HepG2 (cell line): Measurements from ENCODE around the gene CTSW. TPM values are rescaled to one million over a fixed set of nuclear protein-coding genes. Genes with fewer than 3 reads are reported as not detected.

Experiments
- BATF2 ChIP-seq: sonication (generic); formaldehyde crosslinking; IDR thresholded peaks from 2 replicates; pipeline ENCODE4 v1.8.0; 2022; ENCODE audit warnings: mild to moderate bottlenecking, missing genetic modification reagents, moderate library complexity
- BRCA1 ChIP-seq: sonication (generic); formaldehyde crosslinking; IDR thresholded peaks from 2 replicates; pipeline ENCODE4 v1.4.0; 2020; ENCODE audit warnings: missing genetic modification reagents
- DZIP1 ChIP-seq: sonication (generic); formaldehyde crosslinking; IDR thresholded peaks from 2 replicates; pipeline ENCODE4 v1.5.0; 2020; ENCODE audit warnings: mild to moderate bottlenecking, missing genetic modification reagents
- FOXK1 ChIP-seq: sonication (generic); formaldehyde crosslinking; IDR thresholded peaks from 2 replicates; pipeline ENCODE4 v1.4.0; 2020; ENCODE audit warnings: low read depth, missing genetic modification reagents, borderline replicate concordance
- FOXP1 ChIP-seq, 2 experiments: fragments of 450-650 bp in 1 of 2; IDR thresholded peaks; 2 replicates each; pipeline ENCODE4 v1.6.1; 2017 to 2018; ENCODE audit warnings: antibody characterized with exemption in 1 of 2
- FOXP4 ChIP-seq: sonication (generic); formaldehyde crosslinking; IDR thresholded peaks from 2 replicates; pipeline ENCODE4 v1.4.0; 2020; ENCODE audit warnings: missing genetic modification reagents
- GMEB1 ChIP-seq: sonication (generic); formaldehyde crosslinking; IDR thresholded peaks from 2 replicates; pipeline ENCODE4 v1.5.1; 2020; ENCODE audit warnings: missing genetic modification reagents, mild to moderate bottlenecking, borderline replicate concordance
- HNRNPL ChIP-seq: fragments of 200-400 bp; formaldehyde crosslinking; IDR thresholded peaks from 2 replicates; pipeline ENCODE4 v1.6.1; 2017; ENCODE audit warnings: mild to moderate bottlenecking, low read depth, low read length
- MYNN ChIP-seq: sonication (generic); formaldehyde crosslinking; IDR thresholded peaks from 2 replicates; pipeline ENCODE4 v1.4.0; 2020; ENCODE audit warnings: mild to moderate bottlenecking, low read depth, missing genetic modification reagents
- NFE2 ChIP-seq: sonication (generic); formaldehyde crosslinking; IDR thresholded peaks from 2 replicates; pipeline ENCODE4 v1.4.0; 2020; ENCODE audit warnings: missing genetic modification reagents
- NFKB2 ChIP-seq: sonication (generic); formaldehyde crosslinking; IDR thresholded peaks from 2 replicates; pipeline ENCODE4 v1.4.0; 2020; ENCODE audit warnings: missing genetic modification reagents, borderline replicate concordance
- PAWR ChIP-seq: sonication (generic); formaldehyde crosslinking; IDR thresholded peaks from 2 replicates; pipeline ENCODE4 v1.4.0; 2020; ENCODE audit warnings: missing genetic modification reagents, mild to moderate bottlenecking, borderline replicate concordance
- TFDP2 ChIP-seq: sonication (generic); formaldehyde crosslinking; IDR thresholded peaks from 2 replicates; pipeline ENCODE4 v1.4.0; 2020; ENCODE audit warnings: missing genetic modification reagents
- ZKSCAN1 ChIP-seq: fragments of 150-350 bp; IDR thresholded peaks from 2 replicates; pipeline ENCODE4 v1.6.1; 2014; ENCODE audit warnings: low read length
- ZNF101 ChIP-seq: sonication (generic); formaldehyde crosslinking; IDR thresholded peaks from 2 replicates; pipeline ENCODE4 v1.4.0; 2020; ENCODE audit warnings: mild to moderate bottlenecking, low read depth, missing genetic modification reagents, borderline replicate concordance
- ZNF225 ChIP-seq: sonication (generic); formaldehyde crosslinking; IDR thresholded peaks from 2 replicates; pipeline ENCODE4 v1.4.0; 2020; ENCODE audit warnings: mild to moderate bottlenecking, missing genetic modification reagents
- ZNF251 ChIP-seq: sonication (generic); formaldehyde crosslinking; IDR thresholded peaks from 2 replicates; pipeline ENCODE4 v1.9.0; 2021; ENCODE audit warnings: mild to moderate bottlenecking, missing genetic modification reagents
- ZNF33A ChIP-seq: sonication (generic); formaldehyde crosslinking; IDR thresholded peaks from 2 replicates; pipeline ENCODE4 v1.5.1; 2020; ENCODE audit warnings: missing genetic modification reagents, mild to moderate bottlenecking, moderate library complexity, borderline replicate concordance
- ZNF577 ChIP-seq: sonication (generic); formaldehyde crosslinking; IDR thresholded peaks from 2 replicates; pipeline ENCODE4 v1.4.0; 2020; ENCODE audit warnings: mild to moderate bottlenecking, low read depth, missing genetic modification reagents, borderline replicate concordance
- ZSCAN29 ChIP-seq: sonication (generic); formaldehyde crosslinking; conservative IDR thresholded peaks from 2 replicates; pipeline ENCODE4 v1.4.0; 2020; ENCODE audit warnings: mild to moderate bottlenecking, missing genetic modification reagents
- ZZZ3 ChIP-seq: sonication (generic); formaldehyde crosslinking; IDR thresholded peaks from 2 replicates; pipeline ENCODE4 v1.4.0; 2020; ENCODE audit warnings: missing genetic modification reagents, mild to moderate bottlenecking, borderline replicate concordance
- polyA plus RNA-seq, 8 experiments: library from polyadenylated mRNA; depleted of rRNA in 3 of 8; stranded (reverse) in 7 of 8; unstranded in 1 of 8; fragments of >200 nt; fragmentation: Illumina TruSeq in 4 of 8; extraction: Trizol in 4 of 8; gene quantifications; 2 replicates each; pipeline versions ENCODE4 v1.2.1 to v1.2.3, GENCODE V29; 2011 to 2016; ENCODE audit warnings: low read depth in 4 of 8, missing spikeins in 1 of 8, mixed read lengths in 1 of 8; ENCODE audit not compliant: insufficient read depth in 1 of 8
- total RNA-seq, 5 experiments: library from RNA; depleted of rRNA; stranded (reverse); fragments of >200 nt; fragmentation: Illumina TruSeq; extraction: Trizol; gene quantifications; 2 replicates each; pipeline ENCODE4 v1.2.3, GENCODE V29; 2016; ENCODE audit warnings: low read depth in 1 of 5

CTSW gene
- total and polyA plus RNA-seq, 2 of the 13 experiments (the other 11 are each of a cell fraction or from before 2014, with no cell fraction given), result 0.09 TPM; not detected in 1

GRCh38 chr11:65919141-65919572, 39.5 kb downstream of the CTSW start, which contains the start of gene DRAP1 (continued):
- TF ChIP-seq ZNF251 (CRISPR knock-in tag) (no peak), DZIP1 (no peak), ZKSCAN1 (no peak), ZNF33A (no peak), BRCA1 (CRISPR knock-in tag) (0 out of 2 replicates have a peak, but pooled peaks have one; percentile 37), ZSCAN29 (CRISPR knock-in tag) (peak; percentile 58; the same call in 1 of the 2 replicates), TFDP2 (CRISPR knock-in tag) (peak; percentile 86), GMEB1 (CRISPR knock-in tag) (peak; percentile 64), NFKB2 (CRISPR knock-in tag) (peak; percentile 23; the same call in 1 of the 2 replicates), FOXP4 (peak; percentile 57; the same call in 1 of the 2 replicates), FOXK1 (CRISPR knock-in tag) (peak; percentile 73; the same call in 1 of the 2 replicates), HNRNPL (no peak), MYNN (CRISPR knock-in tag) (no peak), BATF2 (CRISPR knock-in tag) (no peak), ZNF101 (peak; percentile 88; the same call in 1 of the 2 replicates), PAWR (no peak), ZZZ3 (0 out of 2 replicates have a peak, but pooled peaks have one; percentile 48), FOXP1 (IDR thresholded peaks at IDR 0.05) (no peak), FOXP1 (CRISPR knock-in tag; IDR thresholded peaks at IDR 0.05) (peak; percentile 44; the same call in 1 of the 2 replicates), ZNF225 (CRISPR knock-in tag) (peak; percentile 63; the same call in 1 of the 2 replicates), NFE2 (CRISPR knock-in tag) (no peak), ZNF577 (CRISPR knock-in tag) (no peak)
